AG10803 (cell line): ENCODE measurements around the gene AKR1C8.
"Not testable (repeated sequence)": the region's sequence is repeated elsewhere in the genome, so short reads cannot be mapped to it uniquely, and the experiment has no call there.

Experiments used
- DNase-seq: peaks from one replicate; pipeline ENCODE4 v3.0.0; 2010; ENCODE audit warnings: low read depth
- H3K4me3 ChIP-seq: 2 replicates; pipeline ENCODE4 v1.5.1; 2011; ENCODE audit warnings: mild to moderate bottlenecking, low read length, control low read depth
- CTCF ChIP-seq: conservative IDR thresholded peaks from 2 replicates; pipeline ENCODE4 v1.5.1; 2011; ENCODE audit warnings: mild to moderate bottlenecking, low read length, control low read depth, inconsistent platforms

AKR1C8 gene

GRCh38 chr10:5211696-5212536, 27.0 kb upstream of the AKR1C8 start:
- TF ChIP-seq CTCF: no peak
- no peak for DNase-seq
- H3K4me3 ChIP-seq: no peak overlapping the region

- H3K4me3 ChIP-seq, DNase-seq: not testable (repeated sequence)
- TF ChIP-seq CTCF: peak; percentile 25
Measured at GRCh38 chr10:5210261-5210660, 25.3 kb upstream of the AKR1C8 start.

- not testable (repeated sequence) for H3K4me3 ChIP-seq, DNase-seq
Measured at GRCh38 chr10:5209776-5210175, 24.8 kb upstream of the AKR1C8 start.

- no peak for DNase-seq
- TF ChIP-seq CTCF: no peak
- no peak overlapping the region for H3K4me3 ChIP-seq
Measured at GRCh38 chr10:5206799-5207198, 21.8 kb upstream of the AKR1C8 start.

- DNase-seq: no peak
- no peak for TF ChIP-seq CTCF
- no peak overlapping the region for H3K4me3 ChIP-seq
Measured at GRCh38 chr10:5199398-5199797, 14.4 kb upstream of the AKR1C8 start.

- no peak for TF ChIP-seq CTCF
Measured at GRCh38 chr10:5198386-5198785, 13.4 kb upstream of the AKR1C8 start.

GRCh38 chr10:5196702-5197113, 11.8 kb upstream of the AKR1C8 start, which contains the start of gene AKR1C4:
Gene AKR1C4 (plus strand): TSS chr10:5196837. CDS start chr10:5196868, 31 bp downstream.
- H3K4me3 ChIP-seq: no peak within 1 kb of the TSS
- no peak for TF ChIP-seq CTCF
- peak; percentile 11 for DNase-seq

More at GRCh38 chr10:5198386-5198785, 13.4 kb upstream of the AKR1C8 start:
- no peak overlapping the region for H3K4me3 ChIP-seq
- peak; percentile 37 for DNase-seq
